B cell (primary cell): ENCODE results near the gene MOBP. TPM values are rescaled to one million over a fixed set of nuclear protein-coding genes. Genes with fewer than 3 reads are reported as not detected.

Experiments used
- ATAC-seq: fragments of 200-7000 bp; cut with Tn5 transposase; one replicate; pipeline ENCODE4 v1.10.0; 2021; ENCODE audit warnings: low read depth, mild to moderate bottlenecking, moderate number of reproducible peaks, moderate library complexity
- CTCF ChIA-PET: fragments of 350-600 bp; sonication (Branson Sonifier 250); formaldehyde crosslinking; loops from one replicate; lab custom pipeline; 2021; ENCODE audit warnings: antibody characterized with exemption, inconsistent platforms; lab: Charles Lee
- POLR2A ChIA-PET: fragments of 350-600 bp; sonication (Branson Sonifier 250); formaldehyde crosslinking; loops from one replicate; lab custom pipeline; 2021; ENCODE audit warnings: antibody characterized with exemption; lab: Charles Lee
- DNase-seq: peaks from one replicate; pipeline ENCODE4 v3.0.0; 2013
- H2AFZ ChIP-seq: 2 replicates; pipeline ENCODE4 v1.6.1; 2012; ENCODE audit warnings: mild to moderate bottlenecking, low read depth, low read length; ENCODE audit not compliant: insufficient read depth, poor library complexity, severe bottlenecking
- H3K27ac ChIP-seq, 2 donors: 1 replicate in 1 of 2; 2 replicates in 1 of 2; pipeline ENCODE4 v1.5.1; 2012 to 2013; ENCODE audit warnings: low read length in 2 of 2, mild to moderate bottlenecking in 2 of 2, moderate library complexity in 1 of 2
- H3K27me3 ChIP-seq, 4 experiments: fragments of 200-600 bp in 1 of 4; sonication (generic) in 1 of 4; replicated peaks in 1 of 4; 1 replicate in 2 of 4; 2 replicates in 2 of 4; pipeline versions ENCODE4 v1.6.1 to v1.7.0; 2013 to 2016; ENCODE audit warnings: low read length in 3 of 4, mild to moderate bottlenecking in 2 of 4, mixed read lengths in 1 of 4, moderate library complexity in 1 of 4; ENCODE audit not compliant: insufficient read depth in 4 of 4, control insufficient read depth in 3 of 4; ENCODE audit errors: control extremely low read depth in 1 of 4
- H3K36me3 ChIP-seq, 2 experiments: replicated peaks in 1 of 2; 1 replicate in 1 of 2; 2 replicates in 1 of 2; pipeline versions ENCODE4 v1.6.1 to v1.7.1; 2013; ENCODE audit warnings: low read length in 1 of 2; ENCODE audit not compliant: insufficient read depth in 2 of 2, control insufficient read depth in 1 of 2; ENCODE audit errors: control extremely low read depth in 1 of 2, extremely low read depth in 1 of 2
- H3K4me1 ChIP-seq, 2 donors: fragments of 200-600 bp in 1 of 2; sonication (generic) in 1 of 2; 1 replicate in 1 of 2; 2 replicates in 1 of 2; pipeline versions ENCODE4 v1.5.1 to v1.6.1; 2013 to 2017; ENCODE audit warnings: low read length in 2 of 2; ENCODE audit not compliant: control insufficient read depth in 2 of 2, insufficient read depth in 2 of 2
- H3K4me2 ChIP-seq: replicated peaks from 2 replicates; pipeline ENCODE3; 2012; ENCODE audit warnings: mild to moderate bottlenecking, low read depth, low read length; ENCODE audit not compliant: poor library complexity, severe bottlenecking
- H3K4me3 ChIP-seq, 5 experiments: fragments of 200-600 bp in 1 of 5; sonication (generic) in 1 of 5; 1 replicate in 3 of 5; 2 replicates in 2 of 5; pipeline versions ENCODE4 v1.5.1 to v1.7.0; 2011 to 2016; ENCODE audit warnings: low read length in 4 of 5, mild to moderate bottlenecking in 4 of 5, low read depth in 2 of 5, control low read depth in 1 of 5, moderate library complexity in 1 of 5; ENCODE audit not compliant: insufficient read depth in 1 of 5; ENCODE audit errors: control extremely low read depth in 1 of 5, extremely low read depth in 1 of 5
- H3K79me2 ChIP-seq: fragments of 200-600 bp; sonication (generic); one replicate; pipeline ENCODE4 v1.6.0; 2016; ENCODE audit warnings: low read length; ENCODE audit not compliant: control insufficient read depth, insufficient read depth
- H3K9ac ChIP-seq: fragments of 200-600 bp; sonication (generic); 2 replicates; pipeline ENCODE4 v1.6.1; 2017; ENCODE audit warnings: mild to moderate bottlenecking, low read length, moderate library complexity
- H3K9me3 ChIP-seq, 3 donors: one replicate each; pipeline versions ENCODE4 v1.6.1 to v1.7.1; 2013; ENCODE audit warnings: low read length in 2 of 3; ENCODE audit not compliant: control insufficient read depth in 2 of 3, insufficient read depth in 1 of 3; ENCODE audit errors: control extremely low read depth in 1 of 3
- H4K20me1 ChIP-seq: 2 replicates; pipeline ENCODE4 v1.6.0; 2012; ENCODE audit warnings: mild to moderate bottlenecking, low read length; ENCODE audit not compliant: insufficient read depth, control insufficient read depth, poor library complexity, severe bottlenecking
- H3K27ac Mint-ChIP-seq: one replicate; pipeline ENCODE4 v1.8.0; 2021; ENCODE audit warnings: mixed read lengths
- H3K27me3 Mint-ChIP-seq: one replicate; pipeline ENCODE4 v1.8.0; 2021; ENCODE audit warnings: mixed read lengths
- H3K4me1 Mint-ChIP-seq: one replicate; pipeline ENCODE4 v1.8.0; 2021; ENCODE audit warnings: mixed read lengths
- H3K4me3 Mint-ChIP-seq: one replicate; pipeline ENCODE4 v1.8.0; 2021; ENCODE audit warnings: mixed read lengths
- H3K9me3 Mint-ChIP-seq: one replicate; pipeline ENCODE4 v1.8.0; 2022; ENCODE audit warnings: mixed read lengths; ENCODE audit not compliant: insufficient read depth
- EZH2 ChIP-seq: IDR thresholded peaks from 2 replicates; pipeline ENCODE4 v1.6.1; 2012; ENCODE audit warnings: borderline replicate concordance, low read depth, mild to moderate bottlenecking, moderate library complexity, low read length; ENCODE audit not compliant: insufficient read depth, poor library complexity, severe bottlenecking
- WGBS: methylation state at CpG from one replicate; pipeline ENCODE4 v1.1.5; 2013; ENCODE audit warnings: missing lambda C conversion rate; ENCODE audit not compliant: insufficient coverage; 5-methylcytosine and 5-hydroxymethylcytosine counted together
- intact Hi-C: fragments of 100-400 bp; cut with micrococcal nuclease; formaldehyde crosslinking; loops from one replicate; pipeline ENCODE4 v1.10.0; 2022
- polyA plus RNA-seq: library from polyadenylated mRNA; depleted of rRNA; stranded (reverse); fragments of >200 nt; gene quantifications from 2 replicates; pipeline ENCODE4 v1.2.3, GENCODE V29; 2012
- total RNA-seq, 2 donors: library from RNA; stranded (reverse); fragments of 120-200 nt in 1 of 2; gene quantifications; 1 replicate in 1 of 2; 2 replicates in 1 of 2; pipeline versions ENCODE4 v1.2.3 to v1.2.4, GENCODE V29; 2013 to 2022
- TF ChIP-seq, protein P1 (sequence below): fragments of 200-600 bp; IDR thresholded peaks from one replicate; pipeline ENCODE4 v1.8.0; 2022; ENCODE audit warnings: antibody characterized with exemption, mild to moderate bottlenecking

The MOBP gene
- total and polyA plus RNA-seq, 2 donors (not counting 1 experiment from before 2014, with no cell fraction given): 0.04 TPM; not detected in 1

DNA sequence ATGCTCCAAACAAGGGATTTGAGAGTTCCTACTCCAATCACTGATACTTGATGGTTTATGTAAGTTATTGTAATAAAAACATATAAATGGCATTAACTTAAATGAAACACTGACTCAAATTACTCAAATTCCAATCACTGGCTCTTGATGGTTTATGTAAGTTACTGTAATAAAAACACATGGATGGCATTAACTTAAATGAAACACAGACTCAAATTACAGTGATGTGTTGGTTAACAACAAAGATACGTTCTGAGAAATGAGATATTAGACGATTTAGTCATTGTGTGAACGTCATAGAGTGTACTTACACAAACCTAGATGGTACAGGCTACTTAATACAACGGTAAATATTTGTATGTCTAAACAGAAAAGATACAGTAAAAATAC lies 6.6 kb downstream of the MOBP start:
- Histone ChIP-seq H3K36me3 (no peaks in the 10 kb centered on the region), H3K4me1 (no peaks in the 10 kb centered on the region), H3K27ac (no peak overlapping the region), H3K27me3 (no peaks in the 10 kb centered on the region), H3K9me3 (peaks cover 0 to 6% (median 4%) of the 10 kb centered on the region in 3 donors), H3K9ac (no peak overlapping the region), H3K4me2 (no peak overlapping the region), H3K79me2 (no peaks in the 10 kb centered on the region), H3K4me3 (no peak overlapping the region), H4K20me1 (no peaks in the 10 kb centered on the region), H2AFZ (no peak overlapping the region)
- TF ChIP-seq EZH2: no peak
- DNase-seq (no peak), ATAC-seq (no peak)
- ChIA-PET POLR2A (no interaction called here), CTCF (interaction anchor here (1.4 kb wide), 1 partner anchor 28 kb away, joined by 6 read pairs; no protein-coding TSS in a partner anchor)
- WGBS: no CpG with 5 or more reads among the region's 4 CpGs
- intact Hi-C loops: no loop called here
- no peaks in the 10 kb centered on the region for H3K4me1 Mint-ChIP-seq
- H3K9me3 Mint-ChIP-seq: peaks cover 4% of the 10 kb centered on the region
- H3K4me3 Mint-ChIP-seq: no peak overlapping the region
- no peak overlapping the region for H3K27ac Mint-ChIP-seq
- peaks cover 18% of the 10 kb centered on the region for H3K27me3 Mint-ChIP-seq

DNA sequence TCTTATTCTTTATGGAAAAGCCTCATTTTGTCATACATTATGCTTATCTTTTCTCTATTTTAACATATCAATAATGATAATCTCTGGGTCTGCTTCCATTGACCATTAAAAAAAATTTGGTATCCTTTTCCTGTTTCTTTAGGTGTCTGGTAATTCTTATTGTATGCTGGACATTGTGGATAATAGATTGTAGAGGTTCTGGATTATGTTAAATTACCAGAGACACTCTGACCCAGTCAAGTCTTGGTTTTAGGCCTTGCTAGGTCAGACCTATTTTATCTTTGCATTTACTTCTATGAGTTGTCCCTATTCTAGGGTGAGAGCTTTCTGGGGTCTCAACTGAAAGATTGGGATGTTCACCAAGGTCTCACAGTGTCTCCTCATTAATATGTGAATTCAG lies 9.3 kb downstream of the MOBP start:
- no peak overlapping the region for H3K27ac ChIP-seq
- TF ChIP-seq EZH2: no peak
- TF ChIP-seq, protein P1, sequence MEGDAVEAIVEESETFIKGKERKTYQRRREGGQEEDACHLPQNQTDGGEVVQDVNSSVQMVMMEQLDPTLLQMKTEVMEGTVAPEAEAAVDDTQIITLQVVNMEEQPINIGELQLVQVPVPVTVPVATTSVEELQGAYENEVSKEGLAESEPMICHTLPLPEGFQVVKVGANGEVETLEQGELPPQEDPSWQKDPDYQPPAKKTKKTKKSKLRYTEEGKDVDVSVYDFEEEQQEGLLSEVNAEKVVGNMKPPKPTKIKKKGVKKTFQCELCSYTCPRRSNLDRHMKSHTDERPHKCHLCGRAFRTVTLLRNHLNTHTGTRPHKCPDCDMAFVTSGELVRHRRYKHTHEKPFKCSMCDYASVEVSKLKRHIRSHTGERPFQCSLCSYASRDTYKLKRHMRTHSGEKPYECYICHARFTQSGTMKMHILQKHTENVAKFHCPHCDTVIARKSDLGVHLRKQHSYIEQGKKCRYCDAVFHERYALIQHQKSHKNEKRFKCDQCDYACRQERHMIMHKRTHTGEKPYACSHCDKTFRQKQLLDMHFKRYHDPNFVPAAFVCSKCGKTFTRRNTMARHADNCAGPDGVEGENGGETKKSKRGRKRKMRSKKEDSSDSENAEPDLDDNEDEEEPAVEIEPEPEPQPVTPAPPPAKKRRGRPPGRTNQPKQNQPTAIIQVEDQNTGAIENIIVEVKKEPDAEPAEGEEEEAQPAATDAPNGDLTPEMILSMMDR: no peak
- no peaks in the 10 kb centered on the region for H3K36me3 ChIP-seq
- no peak overlapping the region for H3K9ac ChIP-seq
- Mint-ChIP-seq H3K27me3 (peaks cover 12% of the 10 kb centered on the region), H3K27ac (no peak overlapping the region), H3K4me1 (no peaks in the 10 kb centered on the region), H3K9me3 (peaks cover 4% of the 10 kb centered on the region), H3K4me3 (no peak overlapping the region)
- H3K4me2 ChIP-seq: no peak overlapping the region
- H3K79me2 ChIP-seq: no peaks in the 10 kb centered on the region
- no peak for ATAC-seq
- no peaks in the 10 kb centered on the region for H3K4me1 ChIP-seq
- H4K20me1 ChIP-seq: no peaks in the 10 kb centered on the region
- H3K27me3 ChIP-seq: no peaks in the 10 kb centered on the region
- no peak for DNase-seq
- CTCF ChIA-PET: no interaction called here
- intact Hi-C loops: no loop called here
- no peak overlapping the region for H2AFZ ChIP-seq
- H3K4me3 ChIP-seq: no peak overlapping the region
- peaks cover 0 to 6% (median 4%) of the 10 kb centered on the region in 3 donors for H3K9me3 ChIP-seq
- POLR2A ChIA-PET: no interaction called here
